GM12864 (cell line): ENCODE data around the gene RBKS.
"Not testable (repeated sequence)": the region's sequence is repeated elsewhere in the genome, so short reads cannot be mapped to it uniquely, and the experiment has no call there.

Source experiments
- DNase-seq: peaks from one replicate; pipeline ENCODE4 v3.0.0-alpha.2; 2011; ENCODE audit warnings: low read depth
- H3K4me3 ChIP-seq: 2 replicates; pipeline ENCODE4 v1.5.1; 2011; ENCODE audit warnings: mild to moderate bottlenecking, low read depth, low read length, control low read depth
- CTCF ChIP-seq: IDR thresholded peaks from 2 replicates; pipeline ENCODE4 v1.5.1; 2011; ENCODE audit warnings: low read depth, mild to moderate bottlenecking, moderate library complexity, low read length, control low read depth, inconsistent platforms; ENCODE audit errors: missing control alignments

The RBKS gene

GRCh38 chr2:27873091-27873490 is 17.1 kb downstream of the RBKS start:
- no peak for TF ChIP-seq CTCF
- no peak for DNase-seq
- no peak overlapping the region for H3K4me3 ChIP-seq

- no peak for TF ChIP-seq CTCF
- DNase-seq, result no peak
- H3K4me3 ChIP-seq, result no peak overlapping the region
Measured at GRCh38 chr2:27871802-27872201, 18.4 kb downstream of the RBKS start.

GRCh38 chr2:27870724-27871123 is 19.5 kb downstream of the RBKS start:
- TF ChIP-seq CTCF, result no peak
- no peak for DNase-seq
- H3K4me3 ChIP-seq, result no peak overlapping the region

- no peak for TF ChIP-seq CTCF
- DNase-seq, result no peak
- H3K4me3 ChIP-seq, result no peak overlapping the region
Measured at GRCh38 chr2:27869763-27870162, 20.4 kb downstream of the RBKS start.

- no peak for TF ChIP-seq CTCF
- no peak overlapping the region for H3K4me3 ChIP-seq
- DNase-seq, result no peak
Measured at GRCh38 chr2:27866237-27866636, 23.9 kb downstream of the RBKS start.

GRCh38 chr2:27863955-27864354 is 26.2 kb downstream of the RBKS start:
- not testable (repeated sequence) for DNase-seq, H3K4me3 ChIP-seq

GRCh38 chr2:27863146-27863545 is 27.0 kb downstream of the RBKS start:
- DNase-seq, result no peak
- TF ChIP-seq CTCF, result no peak
- no peak overlapping the region for H3K4me3 ChIP-seq

GRCh38 chr2:27860111-27860510 is 30.1 kb downstream of the RBKS start:
- DNase-seq, result no peak
- no peak for TF ChIP-seq CTCF
- H3K4me3 ChIP-seq, result no peak overlapping the region
